ENCODE results near the gene MPST.

DNA sequence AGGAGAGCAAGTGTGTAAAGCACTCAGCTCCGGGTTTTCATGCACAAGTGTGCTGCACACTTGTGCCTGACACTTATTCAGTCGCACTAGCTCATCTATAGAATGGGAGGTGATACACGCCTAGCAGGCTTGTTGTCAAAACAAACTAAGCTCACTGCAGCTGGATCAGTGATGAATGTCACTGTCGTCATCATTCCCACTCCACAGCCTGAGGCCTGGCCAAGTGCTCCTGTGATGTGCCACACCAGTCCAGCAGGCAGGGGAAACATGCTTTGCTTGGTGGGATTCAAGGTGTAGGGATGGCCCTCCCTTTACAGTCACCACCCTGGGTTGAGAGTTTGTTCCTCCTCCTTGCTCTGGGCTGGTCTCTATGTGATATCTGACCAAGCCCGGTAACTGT lies 6.8 kb downstream of the MPST start:
- no peak for TF ChIP-seq CTCF (IDR thresholded peaks at IDR 0.05)
- TF ChIP-seq POLR2AphosphoS5 (IDR thresholded peaks at IDR 0.05; ENCODE audit: low read depth, low read length), result no peak

Measured in Panc1 (cell line).